Heart left ventricle (tissue), 13 donors: Measurements from ENCODE around the gene ABCD4.

Source experiments
- POLR2A ChIP-seq, 2 donors: fragments of 450-650 bp; IDR thresholded peaks; one replicate each; pipeline ENCODE4 v1.6.1; 2017; ENCODE audit warnings: antibody characterized with exemption in 2 of 2, mild to moderate bottlenecking in 2 of 2, moderate library complexity in 2 of 2
- TF ChIP-seq, protein P1 (sequence below), 12 donors: fragments of 200-600 bp; sonication (generic) in 4 of 12; IDR thresholded peaks; one replicate each; pipeline versions ENCODE4 v1.5.0 to v1.8.0; 2018 to 2022; ENCODE audit warnings: antibody characterized with exemption in 12 of 12, mild to moderate bottlenecking in 5 of 12
- donor health status: ischemic (EF 13 %, LVEDD 7.1; RV severe dilation, severe dysfunction).
- donor health status: DM: no; HTN: yes; CAD: no.
- donor health status: DM: no; HTN: no; CAD: no.
- donor health status: ischemic (EF 25% LVEDD 6.9; RV normal size, moderate dysfunction).
- donor health status: ischemic (EF 25% LVEDD 5.7; RV mildly dilated, moderate dysfunction).
- donor health status: ischemic (EF 35%, LVEDD 5.7; RV mildly dilated, moderate dysfunction).
- donor health status: nonischemic (EF 11% LVEDD 7.7; RV severe dilation, severe dysfunction).
- donor health status: DM: yes; HTN: yes; CAD: no.
- donor health status: PGD.
- donor health status: ischemic (EF 29% LVEDD 5.4; RV normal size, mild dysfunction).
- donor health status: nonischemic (EF 23%, LVEDD 6.1; RV moderate dilation, normal function).

- TF ChIP-seq POLR2A (IDR thresholded peaks at IDR 0.05), result no peak
- TF ChIP-seq, protein P1, sequence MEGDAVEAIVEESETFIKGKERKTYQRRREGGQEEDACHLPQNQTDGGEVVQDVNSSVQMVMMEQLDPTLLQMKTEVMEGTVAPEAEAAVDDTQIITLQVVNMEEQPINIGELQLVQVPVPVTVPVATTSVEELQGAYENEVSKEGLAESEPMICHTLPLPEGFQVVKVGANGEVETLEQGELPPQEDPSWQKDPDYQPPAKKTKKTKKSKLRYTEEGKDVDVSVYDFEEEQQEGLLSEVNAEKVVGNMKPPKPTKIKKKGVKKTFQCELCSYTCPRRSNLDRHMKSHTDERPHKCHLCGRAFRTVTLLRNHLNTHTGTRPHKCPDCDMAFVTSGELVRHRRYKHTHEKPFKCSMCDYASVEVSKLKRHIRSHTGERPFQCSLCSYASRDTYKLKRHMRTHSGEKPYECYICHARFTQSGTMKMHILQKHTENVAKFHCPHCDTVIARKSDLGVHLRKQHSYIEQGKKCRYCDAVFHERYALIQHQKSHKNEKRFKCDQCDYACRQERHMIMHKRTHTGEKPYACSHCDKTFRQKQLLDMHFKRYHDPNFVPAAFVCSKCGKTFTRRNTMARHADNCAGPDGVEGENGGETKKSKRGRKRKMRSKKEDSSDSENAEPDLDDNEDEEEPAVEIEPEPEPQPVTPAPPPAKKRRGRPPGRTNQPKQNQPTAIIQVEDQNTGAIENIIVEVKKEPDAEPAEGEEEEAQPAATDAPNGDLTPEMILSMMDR (IDR thresholded peaks at IDR 0.05), result no peak
Measured at GRCh38 chr14:74349757-74350156, 47.0 kb upstream of the ABCD4 start.
